Trophoblast cell (in vitro differentiated cells and primary cell): ENCODE data around the gene MYH3. TPM values are rescaled to one million over a fixed set of nuclear protein-coding genes. Genes with fewer than 3 reads are reported as not detected.

ENCODE experiments used
- DNase-seq, 2 donors: peaks; one replicate each; pipeline ENCODE4 v3.0.0-alpha.2; 2016
- H2AFZ ChIP-seq: 2 replicates; pipeline ENCODE4 v1.6.1; 2013; ENCODE audit warnings: low read length, moderate library complexity, mild to moderate bottlenecking; ENCODE audit not compliant: insufficient read depth, poor library complexity
- H2AK5ac ChIP-seq: 2 replicates; pipeline ENCODE4 v1.6.1; 2013; ENCODE audit warnings: mild to moderate bottlenecking, low read length
- H2BK120ac ChIP-seq: 2 replicates; pipeline ENCODE4 v1.6.1; 2013; ENCODE audit warnings: low read length, mild to moderate bottlenecking, moderate library complexity; ENCODE audit not compliant: insufficient read depth, poor library complexity
- H2BK12ac ChIP-seq: 2 replicates; pipeline ENCODE4 v1.6.1; 2013; ENCODE audit warnings: mild to moderate bottlenecking, low read length, moderate library complexity
- H2BK5ac ChIP-seq: 2 replicates; pipeline ENCODE4 v1.6.1; 2013; ENCODE audit warnings: low read length, low read depth, moderate library complexity, mild to moderate bottlenecking; ENCODE audit not compliant: poor library complexity
- H3K14ac ChIP-seq: 2 replicates; pipeline ENCODE4 v1.6.1; 2013; ENCODE audit warnings: mild to moderate bottlenecking, low read length
- H3K18ac ChIP-seq: 2 replicates; pipeline ENCODE4 v1.6.1; 2013; ENCODE audit warnings: mild to moderate bottlenecking, low read length
- H3K23ac ChIP-seq: 2 replicates; pipeline ENCODE4 v1.6.1; 2013; ENCODE audit warnings: low read length
- H3K27ac ChIP-seq: 2 replicates; pipeline ENCODE4 v1.5.1; 2013; ENCODE audit warnings: low read depth, mild to moderate bottlenecking, inconsistent platforms, low read length, moderate library complexity
- H3K27me3 ChIP-seq: 2 replicates; pipeline ENCODE4 v1.6.1; 2013; ENCODE audit warnings: inconsistent platforms, mild to moderate bottlenecking, low read length, moderate library complexity; ENCODE audit not compliant: insufficient read depth
- H3K36me3 ChIP-seq, 2 experiments: 1 replicate in 1 of 2; 2 replicates in 1 of 2; pipeline ENCODE4 v1.6.1; 2013; ENCODE audit warnings: low read length in 2 of 2, mild to moderate bottlenecking in 2 of 2, moderate library complexity in 1 of 2; ENCODE audit not compliant: insufficient read depth in 2 of 2, control insufficient read depth in 1 of 2
- H3K4ac ChIP-seq: 2 replicates; pipeline ENCODE4 v1.6.1; 2013; ENCODE audit warnings: low read depth, mild to moderate bottlenecking, low read length, moderate library complexity
- H3K4me1 ChIP-seq, 2 experiments: 1 replicate in 1 of 2; 2 replicates in 1 of 2; pipeline ENCODE4 v1.6.1; 2013; ENCODE audit warnings: low read length in 2 of 2, mild to moderate bottlenecking in 2 of 2, moderate library complexity in 1 of 2; ENCODE audit not compliant: insufficient read depth in 2 of 2, control insufficient read depth in 1 of 2
- H3K4me2 ChIP-seq: 2 replicates; pipeline ENCODE4 v1.6.1; 2013; ENCODE audit warnings: inconsistent platforms, mild to moderate bottlenecking, low read length, moderate library complexity
- H3K4me3 ChIP-seq: 2 replicates; pipeline ENCODE4 v1.5.1; 2013; ENCODE audit warnings: mild to moderate bottlenecking, low read depth, low read length, inconsistent platforms
- H3K79me1 ChIP-seq: one replicate; pipeline ENCODE4 v1.6.1; 2013; ENCODE audit warnings: low read length
- H3K79me2 ChIP-seq: 2 replicates; pipeline ENCODE4 v1.6.1; 2013; ENCODE audit warnings: low read length, mild to moderate bottlenecking; ENCODE audit not compliant: control insufficient read depth, insufficient read depth, poor library complexity
- H3K9ac ChIP-seq: 2 replicates; pipeline ENCODE4 v1.6.1; 2013; ENCODE audit warnings: mild to moderate bottlenecking, low read length
- H3K9me3 ChIP-seq: 2 replicates; pipeline ENCODE4 v1.6.1; 2013; ENCODE audit warnings: low read depth, mild to moderate bottlenecking, control low read depth, inconsistent platforms, low read length; ENCODE audit not compliant: insufficient read depth
- H4K12ac ChIP-seq: 2 replicates; pipeline ENCODE4 v1.6.1; 2013; ENCODE audit warnings: low read depth, mild to moderate bottlenecking, low read length, moderate library complexity
- H4K8ac ChIP-seq: 2 replicates; pipeline ENCODE4 v1.6.1; 2013; ENCODE audit warnings: low read depth, mild to moderate bottlenecking, low read length, moderate library complexity
- H4K91ac ChIP-seq: one replicate; pipeline ENCODE4 v1.6.1; 2013; ENCODE audit warnings: low read depth, mild to moderate bottlenecking, low read length, moderate library complexity
- WGBS: extraction: QIAGEN DNeasy Blood & Tissue Kit; methylation state at CpG from one replicate; pipeline ENCODE4 v1.1.7; 2013; ENCODE audit warnings: missing lambda C conversion rate; ENCODE audit not compliant: insufficient read length, insufficient coverage; ENCODE audit errors: extremely low coverage; 5-methylcytosine and 5-hydroxymethylcytosine counted together
- polyA plus RNA-seq: library from polyadenylated mRNA; stranded (reverse); fragments of 200-250 nt; gene quantifications from 2 replicates; pipeline ENCODE4 v1.2.3, GENCODE V29; 2013

The MYH3 gene
- 0.94 and 1.1 TPM in 2 replicates for polyA plus RNA-seq

- H3K18ac ChIP-seq, result no peak within 1 kb of the TSS
- no peak within 1 kb of the TSS for H3K14ac ChIP-seq
- H3K9ac ChIP-seq, result no peak within 1 kb of the TSS
- H4K8ac ChIP-seq, result no peak within 1 kb of the TSS
- no peak within 1 kb of the TSS for H3K27ac ChIP-seq
- H4K12ac ChIP-seq, result no peak within 1 kb of the TSS
- no CpG with 5 or more reads among the region's 15 CpGs for WGBS
- H3K9me3 ChIP-seq, result no peaks in the 10 kb centered on the region
- DNase-seq, result no peak
- H3K79me2 ChIP-seq, result no peaks in the 10 kb centered on the region
- no peak within 1 kb of the TSS for H3K23ac ChIP-seq
- no peak within 1 kb of the TSS for H3K4ac ChIP-seq
- H2BK12ac ChIP-seq, result no peak within 1 kb of the TSS
- no peak within 1 kb of the TSS for H2BK120ac ChIP-seq
- no peak within 1 kb of the TSS for H3K4me2 ChIP-seq
- H2BK5ac ChIP-seq, result no peak within 1 kb of the TSS
- H3K27me3 ChIP-seq, result no peaks in the 10 kb centered on the region
- no peaks in the 10 kb centered on the region for H3K79me1 ChIP-seq
- no peak within 1 kb of the TSS for H2AFZ ChIP-seq
- H3K4me1 ChIP-seq, result no peaks in the 10 kb centered on the region
- no peak within 1 kb of the TSS for H2AK5ac ChIP-seq
- no peak within 1 kb of the TSS for H3K4me3 ChIP-seq
- H4K91ac ChIP-seq, result no peak within 1 kb of the TSS
- no peaks in the 10 kb centered on the region for H3K36me3 ChIP-seq
Observed at GRCh38 chr17:10657148-10657547, at the start of gene MYH3. MYH3 (minus strand) TSS chr17:10657309; CDS start chr17:10655064, 2,245 bp downstream.

DNA sequence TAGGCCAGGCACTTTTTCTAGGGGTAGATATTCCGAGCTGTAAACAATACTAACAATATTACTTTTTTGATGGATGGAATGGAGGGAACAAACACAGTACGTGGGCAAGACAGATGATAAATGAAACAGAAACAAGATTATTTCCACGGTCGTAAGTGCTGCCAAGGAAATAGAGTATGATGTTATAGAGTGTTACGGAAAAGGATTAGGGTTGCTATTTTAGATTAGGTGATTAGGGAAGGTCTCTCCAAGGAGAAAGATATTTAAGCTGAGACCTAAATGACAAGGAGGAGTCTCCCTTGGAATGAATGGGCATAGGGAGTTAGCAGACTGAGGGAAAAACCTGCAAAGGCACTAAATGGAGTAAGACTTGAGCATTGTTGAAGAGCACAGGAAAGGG lies 48.6 kb upstream of the MYH3 start:
- Histone ChIP-seq H3K79me1 (no peaks in the 10 kb centered on the region), H4K8ac (no peak overlapping the region), H3K18ac (no peak overlapping the region), H2AK5ac (no peak overlapping the region), H4K12ac (no peak overlapping the region), H3K9me3 (no peaks in the 10 kb centered on the region), H2BK12ac (no peak overlapping the region), H3K27ac (no peak overlapping the region), H3K23ac (no peak overlapping the region), H2BK120ac (no peak overlapping the region), H3K14ac (no peak overlapping the region), H3K79me2 (no peaks in the 10 kb centered on the region), H3K9ac (no peak overlapping the region), H3K4me3 (no peak overlapping the region), H3K4me2 (no peak overlapping the region), H3K4me1 (no peaks in the 10 kb centered on the region), H3K36me3 (peaks cover 10 to 11% of the 10 kb centered on the region in 2 experiments), H4K91ac (no peak overlapping the region), H3K27me3 (no peaks in the 10 kb centered on the region), H3K4ac (no peak overlapping the region), H2AFZ (no peak overlapping the region), H2BK5ac (no peak overlapping the region)
- no peak for DNase-seq
- WGBS, result 100% methylated on average over 1 of the region's 5 CpGs

- peaks cover 2% of the 10 kb centered on the region for H3K79me1 ChIP-seq
- no peaks in the 10 kb centered on the region for H3K27me3 ChIP-seq
- no peak overlapping the region for H3K4me3 ChIP-seq
- no peak overlapping the region for H3K4me2 ChIP-seq
- no peaks in the 10 kb centered on the region for H3K9me3 ChIP-seq
- DNase-seq, result no peak
- H2AK5ac ChIP-seq, result no peak overlapping the region
- H3K27ac ChIP-seq, result no peak overlapping the region
- H3K4ac ChIP-seq, result no peak overlapping the region
- H3K23ac ChIP-seq, result no peak overlapping the region
- no peak overlapping the region for H2BK5ac ChIP-seq
- no peak overlapping the region for H3K9ac ChIP-seq
- H2BK120ac ChIP-seq, result no peak overlapping the region
- H3K14ac ChIP-seq, result no peak overlapping the region
- H3K36me3 ChIP-seq, result peaks cover 4% of the 10 kb centered on the region in 2 experiments
- no peaks in the 10 kb centered on the region for H3K4me1 ChIP-seq
- no peak overlapping the region for H4K12ac ChIP-seq
- H3K18ac ChIP-seq, result no peak overlapping the region
- no peak overlapping the region for H2AFZ ChIP-seq
- H2BK12ac ChIP-seq, result no peak overlapping the region
- H4K91ac ChIP-seq, result no peak overlapping the region
- H4K8ac ChIP-seq, result no peak overlapping the region
- no CpG with 5 or more reads among the region's 2 CpGs for WGBS
- peaks cover 2% of the 10 kb centered on the region for H3K79me2 ChIP-seq
Observed at GRCh38 chr17:10702574-10702973, 45.5 kb upstream of the MYH3 start.

- Histone ChIP-seq H3K23ac (no peak overlapping the region), H2AFZ (no peak overlapping the region), H3K14ac (no peak overlapping the region), H3K27me3 (no peaks in the 10 kb centered on the region), H3K79me1 (peaks cover 9% of the 10 kb centered on the region), H2BK12ac (no peak overlapping the region), H3K18ac (no peak overlapping the region), H3K4me2 (no peak overlapping the region), H3K27ac (no peak overlapping the region), H4K12ac (no peak overlapping the region), H3K36me3 (peaks cover 3 to 4% of the 10 kb centered on the region in 2 experiments), H3K9ac (no peak overlapping the region), H3K4ac (no peak overlapping the region), H3K9me3 (no peaks in the 10 kb centered on the region), H3K79me2 (peaks cover 9% of the 10 kb centered on the region), H3K4me1 (peaks cover 0 to 2% of the 10 kb centered on the region in 2 experiments), H2BK120ac (no peak overlapping the region), H2AK5ac (no peak overlapping the region), H4K8ac (no peak overlapping the region), H3K4me3 (no peak overlapping the region), H2BK5ac (no peak overlapping the region), H4K91ac (no peak overlapping the region)
- WGBS, result no CpG with 5 or more reads among the region's 1 CpG
- DNase-seq, result no peak
Observed at GRCh38 chr17:10699856-10700255, 42.7 kb upstream of the MYH3 start.
